HUES48 (cell line): Measurements from ENCODE around the gene CCDC107.
"Not testable (repeated sequence)": the region's sequence is repeated elsewhere in the genome, so short reads cannot be mapped to it uniquely, and the experiment has no call there.

Source experiments
- H3K27ac ChIP-seq: one replicate; pipeline ENCODE4 v1.7.0; 2013; ENCODE audit warnings: low read depth, low read length, inconsistent platforms
- H3K27me3 ChIP-seq: 2 replicates; pipeline ENCODE4 v1.6.1; 2013; ENCODE audit warnings: mild to moderate bottlenecking, low read length; ENCODE audit not compliant: control insufficient read depth, insufficient read depth
- H3K36me3 ChIP-seq: 2 replicates; pipeline ENCODE4 v1.6.1; 2013; ENCODE audit warnings: low read length; ENCODE audit not compliant: control insufficient read depth, insufficient read depth
- H3K4me1 ChIP-seq: 2 replicates; pipeline ENCODE4 v1.6.1; 2013; ENCODE audit warnings: mild to moderate bottlenecking, low read length; ENCODE audit not compliant: control insufficient read depth, insufficient read depth
- H3K4me3 ChIP-seq: 2 replicates; pipeline ENCODE4 v1.5.1; 2013; ENCODE audit warnings: mild to moderate bottlenecking, low read depth, low read length
- H3K9ac ChIP-seq: 2 replicates; pipeline ENCODE4 v1.6.1; 2013; ENCODE audit warnings: mild to moderate bottlenecking, low read depth, low read length, moderate library complexity
- H3K9me3 ChIP-seq: 2 replicates; pipeline ENCODE4 v1.6.1; 2013; ENCODE audit warnings: low read length; ENCODE audit not compliant: control insufficient read depth, insufficient read depth

The CCDC107 gene

DNA sequence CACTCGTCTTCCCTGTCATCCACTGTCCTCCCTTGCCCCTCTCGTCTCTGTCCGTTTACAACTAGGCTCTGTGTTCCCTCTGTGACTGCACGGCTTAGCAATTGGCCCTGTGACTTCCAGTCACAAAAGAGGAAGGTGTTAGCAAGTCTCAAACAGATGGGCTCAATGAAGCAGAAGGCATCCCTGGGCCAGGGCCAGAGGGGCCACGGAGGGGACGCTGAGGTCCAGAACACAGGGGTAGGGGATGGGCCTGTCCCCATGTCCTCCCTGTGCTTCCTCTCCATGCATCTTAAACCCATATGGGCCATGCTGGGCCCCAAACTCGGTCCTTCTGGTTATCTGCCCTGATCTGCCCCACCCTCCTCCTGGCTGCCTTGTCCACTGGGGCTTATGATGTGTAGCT lies 39.8 kb upstream of the CCDC107 start, which contains the start of gene CD72:
Gene CD72, minus strand, starts transcription at position 89 of the 403 bp plus-strand sequence. CDS start 110 bp downstream, outside the sequence.
- Histone ChIP-seq H3K4me3 (peak within 1 kb of the TSS; percentile 69), H3K9me3 (no peaks in the 10 kb centered on the region), H3K4me1 (peaks cover 3% of the 10 kb centered on the region; the same call in 1 of the 2 replicates), H3K27ac (no peak within 1 kb of the TSS), H3K9ac (peak within 1 kb of the TSS; percentile 40; the same call in 1 of the 2 replicates), H3K27me3 (peaks cover 25% of the 10 kb centered on the region), H3K36me3 (no peaks in the 10 kb centered on the region)

DNA sequence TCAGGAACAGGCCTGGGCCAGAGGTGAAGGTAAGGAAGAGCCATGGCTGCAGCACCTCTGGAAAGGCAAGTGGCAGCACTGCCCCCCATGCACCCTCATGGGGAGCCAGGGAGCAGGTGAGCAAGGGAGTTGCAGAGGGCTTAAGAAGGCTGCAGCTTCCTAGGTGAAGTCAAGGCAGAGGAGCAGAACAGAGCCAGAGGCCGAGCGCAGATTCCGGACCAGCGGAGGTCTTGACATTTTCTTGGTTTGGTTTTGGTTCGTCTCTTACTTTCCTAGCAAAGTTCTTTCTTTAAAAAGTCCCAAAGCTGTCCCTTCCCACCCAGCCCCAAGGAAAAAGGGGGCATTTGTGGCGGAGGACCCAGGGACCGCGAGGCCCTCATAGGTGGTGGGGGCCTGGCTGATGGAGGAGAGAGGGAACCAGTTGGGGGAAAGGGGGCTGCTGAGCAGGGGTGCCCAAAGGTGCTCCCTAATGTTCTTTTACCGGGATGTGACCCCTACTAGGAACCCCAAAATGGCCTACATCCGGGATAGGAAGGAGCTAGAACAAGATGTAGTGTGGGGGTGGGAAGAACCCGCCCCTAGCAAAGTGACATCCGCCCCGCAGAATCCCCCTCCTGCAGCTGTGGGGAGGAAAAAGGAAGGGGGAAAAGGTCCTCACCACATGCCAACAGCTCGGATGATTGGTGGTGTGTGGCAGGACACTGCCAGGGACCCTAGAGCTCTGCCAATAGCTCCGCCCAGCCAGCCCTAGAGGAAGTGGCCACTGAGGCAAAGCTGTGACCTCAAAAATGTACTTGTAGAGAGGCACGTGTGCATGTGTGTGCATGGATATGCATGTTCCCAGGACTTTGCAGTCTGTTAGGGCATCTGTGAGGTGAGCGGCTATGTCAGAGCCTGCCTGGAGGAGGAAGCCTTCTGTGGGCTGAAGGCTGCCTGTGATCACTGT lies 39.0 kb upstream of the CCDC107 start:
- no peaks in the 10 kb centered on the region for H3K9me3 ChIP-seq
- H3K9ac ChIP-seq = no peak overlapping the region
- peaks cover 25% of the 10 kb centered on the region for H3K27me3 ChIP-seq
- H3K27ac ChIP-seq = no peak overlapping the region
- H3K36me3 ChIP-seq = no peaks in the 10 kb centered on the region
- H3K4me1 ChIP-seq = peaks cover 3% of the 10 kb centered on the region; the same call in 1 of the 2 replicates
- H3K4me3 ChIP-seq = no peak overlapping the region

DNA sequence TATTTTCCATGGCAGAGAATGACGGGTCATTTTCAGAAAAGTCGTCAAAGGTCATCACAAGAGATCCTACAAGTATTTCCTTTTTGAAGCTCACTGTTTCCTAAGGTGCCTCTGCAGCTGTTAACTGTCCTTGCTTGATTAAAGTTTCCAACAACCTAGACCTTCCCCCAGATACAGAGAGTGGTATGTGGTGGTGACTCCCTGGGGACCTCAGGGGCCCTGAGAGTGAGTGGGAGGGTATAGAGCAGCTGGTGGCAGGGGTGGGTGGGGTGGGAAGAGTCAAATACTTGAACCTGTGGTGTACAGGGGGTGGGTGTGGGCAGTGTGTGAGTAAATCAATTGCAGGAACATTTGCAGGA lies 38.3 kb upstream of the CCDC107 start:
- Histone ChIP-seq H3K27ac (no peak overlapping the region), H3K4me1 (peaks cover 3% of the 10 kb centered on the region; the same call in 1 of the 2 replicates), H3K4me3 (no peak overlapping the region)

DNA sequence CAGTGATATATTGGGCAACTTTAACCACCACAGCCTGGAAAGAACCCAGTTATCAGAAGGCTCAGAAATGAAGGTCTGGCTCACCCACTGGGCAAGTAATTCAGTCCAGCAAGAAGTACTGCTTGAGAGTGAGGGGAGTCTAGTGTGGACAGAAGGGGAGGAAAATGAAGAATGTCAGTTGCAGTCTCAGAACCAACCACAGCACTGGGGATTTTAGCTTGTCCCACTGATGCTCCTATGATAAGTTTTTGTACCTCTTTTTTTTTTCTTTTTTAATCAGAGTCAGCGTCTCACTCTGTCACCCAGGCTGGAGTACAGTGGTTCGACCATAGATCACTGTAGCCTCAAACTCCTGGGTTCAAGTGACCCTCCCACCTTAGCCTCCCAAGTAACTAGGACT lies 30.5 kb upstream of the CCDC107 start:
- no peaks in the 10 kb centered on the region for H3K4me1 ChIP-seq
- H3K4me3 ChIP-seq = no peak overlapping the region
- H3K27me3 ChIP-seq = no peaks in the 10 kb centered on the region
- H3K36me3 ChIP-seq = no peaks in the 10 kb centered on the region
- no peak overlapping the region for H3K9ac ChIP-seq
- H3K9me3 ChIP-seq = no peaks in the 10 kb centered on the region
- H3K27ac ChIP-seq = no peak overlapping the region

More for the DNA sequence above, 38.3 kb upstream of the CCDC107 start:
- no peaks in the 10 kb centered on the region for H3K36me3 ChIP-seq
- no peak overlapping the region for H3K9ac ChIP-seq
- H3K9me3 ChIP-seq = no peaks in the 10 kb centered on the region
- H3K27me3 ChIP-seq = peaks cover 25% of the 10 kb centered on the region

DNA sequence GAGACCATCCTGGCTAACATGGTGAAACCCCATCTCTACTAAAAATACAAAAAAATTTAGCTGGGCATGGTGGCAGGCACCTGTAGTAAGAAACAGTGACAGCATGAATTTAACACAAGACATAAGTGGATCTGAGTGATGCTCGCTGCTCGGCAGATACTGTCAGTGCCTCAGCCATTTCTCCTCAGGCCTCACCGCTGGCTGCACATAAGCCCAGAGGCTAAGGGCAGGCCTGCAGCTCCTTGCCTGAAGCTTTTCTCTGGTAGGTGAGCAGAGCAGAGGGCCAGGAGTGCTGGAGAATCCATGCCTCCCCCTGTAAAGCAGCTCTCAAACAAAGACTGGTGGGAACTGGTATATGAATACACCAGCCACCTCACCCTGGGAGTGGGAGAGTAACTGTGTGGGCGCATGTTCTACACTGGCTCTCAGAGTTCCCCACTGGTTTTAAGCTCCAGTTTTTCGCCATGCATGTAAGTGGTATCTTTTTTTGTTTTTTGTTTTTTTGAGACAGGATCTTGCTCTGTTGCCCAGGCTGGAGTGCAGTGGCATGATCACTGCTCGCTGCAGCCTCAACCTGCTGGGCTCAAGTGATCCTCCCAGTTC lies 29.6 kb upstream of the CCDC107 start:
- H3K9me3 ChIP-seq = no peaks in the 10 kb centered on the region
- H3K9ac ChIP-seq = no peak overlapping the region
- H3K27ac ChIP-seq = no peak overlapping the region
- H3K36me3 ChIP-seq = no peaks in the 10 kb centered on the region
- H3K4me1 ChIP-seq = no peaks in the 10 kb centered on the region
- no peak overlapping the region for H3K4me3 ChIP-seq
- H3K27me3 ChIP-seq = no peaks in the 10 kb centered on the region

DNA sequence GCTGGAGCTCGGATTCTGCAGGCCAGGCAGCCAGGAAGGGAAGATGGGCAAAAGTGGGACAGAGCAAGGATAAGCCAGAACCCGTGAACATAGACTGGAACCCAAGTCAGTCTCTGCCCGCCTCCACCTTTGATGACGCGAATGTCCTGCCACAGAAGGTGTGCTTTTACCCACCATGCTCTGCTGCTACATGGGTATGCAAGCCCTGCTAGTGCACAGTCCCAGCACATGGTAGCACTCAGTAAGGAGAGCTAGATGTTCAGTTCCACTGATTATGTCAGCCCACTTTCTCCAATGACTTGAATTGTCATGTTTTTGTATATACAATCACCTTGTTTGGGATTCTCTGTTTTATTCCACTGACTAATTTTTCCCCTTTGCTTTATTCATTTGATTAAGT lies 28.5 kb upstream of the CCDC107 start:
- Histone ChIP-seq H3K27me3 (no peaks in the 10 kb centered on the region), H3K36me3 (no peaks in the 10 kb centered on the region), H3K9ac (no peak overlapping the region), H3K4me1 (no peaks in the 10 kb centered on the region), H3K4me3 (no peak overlapping the region), H3K27ac (no peak overlapping the region), H3K9me3 (no peaks in the 10 kb centered on the region)

DNA sequence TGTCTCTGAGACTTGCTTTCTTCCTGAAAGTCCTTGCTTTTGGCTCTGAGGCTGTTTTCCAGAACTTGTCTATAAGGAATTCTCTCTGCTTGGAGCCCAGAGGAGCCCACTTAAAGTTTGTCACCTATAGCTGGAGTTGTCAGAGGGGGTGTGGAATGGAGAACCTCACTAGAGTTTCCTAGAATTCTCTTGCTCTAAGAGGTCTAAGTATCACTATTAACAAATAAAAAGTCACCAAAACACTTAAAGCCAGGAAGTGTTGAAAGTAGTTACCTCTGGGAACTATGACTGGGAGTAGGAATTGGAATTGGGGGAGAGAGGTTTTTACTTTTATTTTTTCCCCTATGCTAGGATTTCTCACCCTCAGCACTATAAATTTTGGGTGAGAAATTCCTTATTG lies 22.4 kb upstream of the CCDC107 start:
- no peak overlapping the region for H3K4me3 ChIP-seq
- H3K27ac ChIP-seq = no peak overlapping the region
- H3K9ac ChIP-seq = no peak overlapping the region

DNA sequence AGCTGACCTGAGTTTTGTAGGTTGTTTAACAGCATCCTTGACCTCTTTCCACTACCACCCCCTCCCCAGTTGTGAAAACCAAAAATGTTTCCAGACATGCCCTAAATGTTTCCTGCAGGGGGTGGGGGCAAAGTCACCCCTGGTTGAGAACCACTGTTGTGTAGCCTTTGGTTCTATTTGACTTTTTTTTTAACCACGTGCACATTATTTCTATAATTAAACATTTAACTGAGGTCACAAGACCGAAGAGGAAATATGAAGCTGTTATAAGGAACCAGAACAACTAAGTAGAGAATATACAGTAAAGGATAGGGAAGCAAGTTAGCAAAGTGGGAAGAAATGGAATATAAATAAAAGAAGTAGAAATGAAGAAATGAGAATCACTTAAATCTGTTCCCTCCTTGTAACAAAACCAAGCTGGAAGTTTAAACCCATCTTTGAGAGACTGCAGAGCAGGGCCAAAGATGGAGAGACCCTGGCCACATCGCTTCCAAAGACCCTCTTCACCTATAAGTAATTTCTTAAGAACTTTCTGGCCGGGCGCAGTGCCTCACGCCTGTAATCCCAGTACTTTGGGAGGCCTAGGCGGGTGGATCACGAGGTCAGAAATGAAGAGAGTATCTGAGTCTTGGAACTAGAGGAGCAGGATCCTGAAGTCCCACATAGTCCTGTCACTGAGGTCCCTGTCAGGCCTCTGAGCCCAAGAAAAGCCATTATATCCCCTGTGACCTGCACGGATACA lies 21.8 kb upstream of the CCDC107 start:
- H3K27ac ChIP-seq = no peak overlapping the region
- H3K36me3 ChIP-seq = no peaks in the 10 kb centered on the region
- H3K9me3 ChIP-seq = no peaks in the 10 kb centered on the region
- no peaks in the 10 kb centered on the region for H3K27me3 ChIP-seq
- no peaks in the 10 kb centered on the region for H3K4me1 ChIP-seq
- H3K4me3 ChIP-seq = no peak overlapping the region
- no peak overlapping the region for H3K9ac ChIP-seq

More for the DNA sequence above, 22.4 kb upstream of the CCDC107 start:
- Histone ChIP-seq H3K9me3 (no peaks in the 10 kb centered on the region), H3K4me1 (no peaks in the 10 kb centered on the region), H3K27me3 (no peaks in the 10 kb centered on the region), H3K36me3 (no peaks in the 10 kb centered on the region)

DNA sequence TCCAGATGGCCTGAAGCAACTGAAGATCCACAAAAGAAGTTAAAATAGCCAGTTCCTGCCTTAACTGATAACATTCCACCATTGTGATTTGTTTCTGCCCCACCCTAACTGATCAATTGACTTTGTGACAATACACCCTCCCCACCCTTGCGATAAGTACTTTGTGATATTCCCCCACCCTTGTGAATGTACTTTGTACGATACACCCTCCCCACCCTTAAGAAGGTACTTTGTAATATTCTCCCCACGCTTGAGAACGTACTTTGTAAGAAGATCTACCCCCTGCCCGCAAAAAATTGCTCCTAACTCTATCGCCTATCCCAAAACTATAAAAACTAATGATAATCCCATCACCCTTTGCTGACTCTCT lies 21.2 kb upstream of the CCDC107 start:
- not testable (repeated sequence) for H3K4me1 ChIP-seq, H3K4me3 ChIP-seq

DNA sequence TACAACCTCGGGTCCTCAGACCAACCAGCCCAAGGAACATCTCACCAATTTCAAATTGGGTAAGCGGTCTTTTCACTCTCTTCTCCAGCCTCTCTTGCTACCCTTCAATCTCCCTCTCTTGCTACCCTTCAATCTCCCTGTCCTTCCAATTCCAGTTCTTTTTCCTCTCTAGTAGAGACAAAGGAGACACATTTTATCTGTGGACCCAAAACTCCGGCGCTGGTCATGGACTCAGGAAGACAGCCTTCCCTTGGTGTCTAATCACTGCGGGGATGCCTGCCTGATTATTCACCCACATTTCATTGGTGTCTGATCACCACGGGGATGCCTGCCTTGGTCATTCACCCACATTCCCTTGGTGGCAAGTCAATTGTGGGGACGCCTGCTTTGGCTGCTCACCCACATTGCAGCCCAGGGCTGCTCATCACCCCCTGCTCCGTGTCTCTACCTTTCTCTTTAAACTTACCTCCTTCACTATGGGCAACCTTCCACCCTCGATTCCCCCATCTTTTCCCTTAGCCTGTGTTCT lies 20.6 kb upstream of the CCDC107 start:
- H3K9ac ChIP-seq, H3K4me3 ChIP-seq, H3K27ac ChIP-seq, H3K4me1 ChIP-seq, H3K27me3 ChIP-seq, H3K9me3 ChIP-seq, H3K36me3 ChIP-seq: not testable (repeated sequence)

More for the DNA sequence above, 21.2 kb upstream of the CCDC107 start:
- H3K27ac ChIP-seq, H3K36me3 ChIP-seq, H3K9ac ChIP-seq, H3K9me3 ChIP-seq, H3K27me3 ChIP-seq: not testable (repeated sequence)
